ENCODE data around the gene WDR37. TPM values are rescaled to one million over a fixed set of nuclear protein-coding genes. Genes with fewer than 3 reads are reported as not detected.
"Not testable (repeated sequence)": the region's sequence is repeated elsewhere in the genome, so short reads cannot be mapped to it uniquely, and the experiment has no call there.

WDR37 gene
- total RNA-seq, 1 experiment from 2014 or later = 14.2 TPM

DNA sequence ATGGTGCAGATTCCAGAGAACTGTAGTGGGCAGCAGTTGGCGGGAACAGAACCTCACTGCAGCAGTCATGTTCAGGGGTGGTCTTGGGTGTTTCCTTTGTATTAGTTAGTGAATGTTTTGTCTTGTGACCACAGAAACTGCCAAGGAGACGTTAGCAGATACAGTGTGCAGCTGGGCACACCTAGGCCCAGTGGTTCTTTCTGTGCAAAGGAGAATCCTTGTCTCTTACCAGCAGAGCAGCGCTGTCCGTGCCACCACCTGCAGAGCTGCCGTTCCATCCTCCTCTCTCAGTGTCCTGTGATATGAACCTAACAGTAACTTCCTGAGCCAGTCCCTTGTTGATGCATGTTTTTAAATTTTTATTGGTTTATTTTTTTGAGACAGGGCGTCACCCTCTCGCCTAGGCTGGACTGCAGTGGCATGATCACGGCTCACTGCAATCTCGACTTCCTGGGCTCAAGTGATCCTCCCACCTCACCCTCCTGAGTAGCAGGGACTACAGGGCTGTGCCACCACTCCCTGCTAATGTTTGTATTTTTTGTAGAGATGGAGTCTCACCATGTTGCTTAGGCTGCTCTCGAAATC is 60.6 kb downstream of the WDR37 start:
- BruUV-seq (replicated peaks) = no TSS peak
- no peak overlapping the region for H3K4me3 Mint-ChIP-seq (ENCODE audit: unreplicated experiment)
- ChIA-PET POLR2A (no interaction called here), CTCF (no interaction called here)
- intact Hi-C loops (cut with micrococcal nuclease) = no loop called here
- H3K27ac Mint-ChIP-seq (ENCODE audit: low read depth, unreplicated experiment) = no peak overlapping the region
- no peak for TF ChIP-seq CTCF (IDR thresholded peaks at IDR 0.05; ENCODE audit: unreplicated experiment)
- no peaks in the 10 kb centered on the region for H3K4me1 Mint-ChIP-seq (ENCODE audit: insufficient read depth, unreplicated experiment)
- no peak for DNase-seq (ENCODE audit: unreplicated experiment)
- peaks cover 84% of the 10 kb centered on the region for H3K36me3 Mint-ChIP-seq (ENCODE audit: insufficient read depth, unreplicated experiment)
- H3K9me3 Mint-ChIP-seq (ENCODE audit: unreplicated experiment) = no peaks in the 10 kb centered on the region
- no peaks in the 10 kb centered on the region for H3K27me3 Mint-ChIP-seq (ENCODE audit: insufficient read depth, unreplicated experiment)

- POLR2A ChIA-PET = no interaction called here
- intact Hi-C loops (cut with micrococcal nuclease) = no loop called here
- Mint-ChIP-seq H3K9me3 (ENCODE audit: unreplicated experiment) (no peaks in the 10 kb centered on the region), H3K4me1 (ENCODE audit: insufficient read depth, unreplicated experiment) (no peaks in the 10 kb centered on the region), H3K36me3 (ENCODE audit: insufficient read depth, unreplicated experiment) (peaks cover 82% of the 10 kb centered on the region), H3K27ac (ENCODE audit: low read depth, unreplicated experiment) (no peak overlapping the region), H3K4me3 (ENCODE audit: unreplicated experiment) (no peak overlapping the region), H3K27me3 (ENCODE audit: insufficient read depth, unreplicated experiment) (no peaks in the 10 kb centered on the region)
- DNase-seq (ENCODE audit: unreplicated experiment) = no peak
- CTCF ChIA-PET = interaction anchor here (0.7 kb wide), 1 partner anchor 29 kb away, joined by 3 read pairs; no protein-coding TSS in a partner anchor
- BruUV-seq (replicated peaks) = no TSS peak
- TF ChIP-seq CTCF (IDR thresholded peaks at IDR 0.05; ENCODE audit: unreplicated experiment) = no peak
These were observed 61.5 kb downstream of the WDR37 start for GRCh38 chr10:1117651-1118050.

DNA sequence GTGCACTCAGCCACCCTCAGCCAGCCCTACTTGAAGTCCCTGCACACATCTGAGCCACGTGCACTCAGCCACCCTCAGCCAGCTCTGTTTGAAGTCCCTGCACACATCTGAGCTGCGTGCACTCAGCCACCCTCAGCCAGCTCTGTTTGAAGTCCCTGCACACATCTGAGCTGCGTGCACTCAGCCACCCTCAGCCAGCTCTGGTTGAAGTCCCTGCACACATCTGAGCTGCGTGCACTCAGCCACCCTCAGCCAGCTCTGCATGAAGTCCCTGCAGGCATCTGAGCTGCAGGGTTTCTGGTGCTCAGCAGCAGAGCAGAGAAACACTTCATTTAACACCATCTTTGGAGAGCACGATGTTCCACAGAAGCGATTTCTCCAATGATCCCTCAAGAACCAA is 62.1 kb downstream of the WDR37 start:
- CTCF ChIA-PET = interaction anchor here (0.7 kb wide), 2 partner anchors 30 to 46 kb away, joined by 3 read pairs; no protein-coding TSS in a partner anchor
- not testable (repeated sequence) for H3K9me3 Mint-ChIP-seq (ENCODE audit: unreplicated experiment)

DNA sequence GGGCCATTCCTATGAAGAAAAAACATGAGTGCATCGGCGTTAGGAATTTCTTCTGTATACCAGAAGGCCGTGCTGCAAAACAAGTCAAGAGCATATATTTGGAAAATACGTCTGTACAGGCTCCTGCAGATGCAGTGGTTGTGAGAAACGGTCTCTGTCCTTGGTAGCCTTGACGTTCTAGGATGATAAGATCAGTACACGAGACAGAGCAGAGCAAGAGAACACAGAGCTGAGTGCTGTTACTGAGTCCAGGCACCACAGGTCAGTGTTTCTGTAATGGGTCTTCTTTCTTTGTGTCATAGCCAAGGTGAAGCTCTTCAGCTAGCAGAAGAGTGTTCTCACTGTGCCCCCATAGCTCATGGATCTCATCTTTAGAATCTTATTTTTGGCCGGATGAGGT is 62.8 kb downstream of the WDR37 start:
- no peaks in the 10 kb centered on the region for H3K27me3 Mint-ChIP-seq (ENCODE audit: insufficient read depth, unreplicated experiment)
- ChIA-PET POLR2A (no interaction called here), CTCF (interaction anchor here (0.5 kb wide), 1 partner anchor 934 kb away, joined by 3 read pairs; no protein-coding TSS in a partner anchor)
- DNase-seq (ENCODE audit: unreplicated experiment) = no peak
- no peak for TF ChIP-seq CTCF (IDR thresholded peaks at IDR 0.05; ENCODE audit: unreplicated experiment)
- no peaks in the 10 kb centered on the region for H3K9me3 Mint-ChIP-seq (ENCODE audit: unreplicated experiment)
- H3K27ac Mint-ChIP-seq (ENCODE audit: low read depth, unreplicated experiment) = no peak overlapping the region
- intact Hi-C loops (cut with micrococcal nuclease) = no loop called here
- H3K4me3 Mint-ChIP-seq (ENCODE audit: unreplicated experiment) = no peak overlapping the region
- H3K36me3 Mint-ChIP-seq (ENCODE audit: insufficient read depth, unreplicated experiment) = peaks cover 80% of the 10 kb centered on the region
- H3K4me1 Mint-ChIP-seq (ENCODE audit: insufficient read depth, unreplicated experiment) = no peaks in the 10 kb centered on the region
- BruUV-seq (replicated peaks) = no TSS peak

More for the DNA sequence above, 62.1 kb downstream of the WDR37 start:
- H3K4me3 Mint-ChIP-seq (ENCODE audit: unreplicated experiment); H3K4me1 Mint-ChIP-seq (ENCODE audit: insufficient read depth, unreplicated experiment); DNase-seq (ENCODE audit: unreplicated experiment); BruUV-seq (replicated peaks); intact Hi-C loops (cut with micrococcal nuclease); H3K27ac Mint-ChIP-seq (ENCODE audit: low read depth, unreplicated experiment); H3K27me3 Mint-ChIP-seq (ENCODE audit: insufficient read depth, unreplicated experiment); POLR2A ChIA-PET: not testable (repeated sequence)
- H3K36me3 Mint-ChIP-seq (ENCODE audit: insufficient read depth, unreplicated experiment) = peaks cover 80% of the 10 kb centered on the region

DNA sequence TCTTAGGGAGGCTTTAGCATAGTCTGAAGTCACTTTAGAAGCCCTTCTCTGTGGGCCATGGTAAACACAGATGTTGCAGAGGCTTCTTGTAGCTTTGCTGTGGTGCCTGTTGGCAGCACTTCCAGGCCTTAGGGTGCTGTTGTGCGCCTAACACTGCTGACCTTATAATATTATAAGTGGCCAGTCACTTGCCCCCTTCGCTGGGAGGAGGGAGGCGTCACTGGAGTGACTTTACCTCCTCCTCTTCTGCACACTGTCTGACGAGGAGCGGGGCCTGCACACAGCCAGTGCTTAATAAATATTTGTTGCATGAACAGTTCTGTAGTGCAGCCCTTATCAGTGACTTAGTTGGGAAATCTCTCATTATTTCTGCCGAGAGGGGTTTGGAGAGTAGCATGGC is 63.3 kb downstream of the WDR37 start:
- DNase-seq (ENCODE audit: unreplicated experiment) = no peak
- ChIA-PET CTCF (no interaction called here), POLR2A (no interaction called here)
- BruUV-seq (replicated peaks) = no TSS peak
- no peak overlapping the region for H3K4me3 Mint-ChIP-seq (ENCODE audit: unreplicated experiment)
- no peaks in the 10 kb centered on the region for H3K4me1 Mint-ChIP-seq (ENCODE audit: insufficient read depth, unreplicated experiment)
- no peaks in the 10 kb centered on the region for H3K27me3 Mint-ChIP-seq (ENCODE audit: insufficient read depth, unreplicated experiment)
- H3K27ac Mint-ChIP-seq (ENCODE audit: low read depth, unreplicated experiment) = no peak overlapping the region
- no peaks in the 10 kb centered on the region for H3K9me3 Mint-ChIP-seq (ENCODE audit: unreplicated experiment)
- no peak for TF ChIP-seq CTCF (IDR thresholded peaks at IDR 0.05; ENCODE audit: unreplicated experiment)
- peaks cover 82% of the 10 kb centered on the region for H3K36me3 Mint-ChIP-seq (ENCODE audit: insufficient read depth, unreplicated experiment)
- intact Hi-C loops (cut with micrococcal nuclease) = no loop called here

Measured in MCF 10A (cell line).